ENCODE results near the gene IGFBP6.
"Not testable (repeated sequence)": the region's sequence is repeated elsewhere in the genome, so short reads cannot be mapped to it uniquely, and the experiment has no call there.

IGFBP6 gene

DNA sequence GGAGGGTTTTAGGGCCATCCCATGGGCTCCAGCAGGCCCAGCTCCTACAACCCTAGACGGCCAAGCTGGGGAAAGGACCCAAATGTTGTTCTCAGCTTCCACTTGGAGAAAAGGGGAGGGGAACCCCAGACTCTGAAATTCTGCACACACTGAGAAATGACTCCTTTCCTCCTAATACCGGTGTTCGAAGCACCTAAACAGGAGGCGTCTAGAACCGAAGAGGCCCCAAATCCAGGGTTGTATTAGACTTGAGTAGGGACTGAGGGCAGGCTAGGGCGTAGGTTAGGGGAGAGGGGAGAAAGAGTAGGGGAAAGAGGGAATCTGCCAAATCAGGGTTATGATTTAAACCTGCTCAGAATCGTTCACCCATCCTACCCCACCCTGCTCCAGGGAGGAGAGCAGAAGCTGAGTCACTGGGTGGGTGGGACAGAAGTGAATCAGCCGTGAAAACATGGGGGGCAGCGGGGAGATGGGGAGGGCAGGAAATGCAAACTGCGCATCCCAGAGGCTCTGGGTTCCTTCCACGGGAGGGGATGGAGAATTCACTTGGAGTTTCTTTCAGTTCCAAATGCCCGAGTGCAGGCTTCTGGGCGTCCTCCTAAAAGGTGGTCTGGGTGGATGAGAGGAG, 1.0 kb downstream of the IGFBP6 start:
- no peak for DNase-seq

DNA sequence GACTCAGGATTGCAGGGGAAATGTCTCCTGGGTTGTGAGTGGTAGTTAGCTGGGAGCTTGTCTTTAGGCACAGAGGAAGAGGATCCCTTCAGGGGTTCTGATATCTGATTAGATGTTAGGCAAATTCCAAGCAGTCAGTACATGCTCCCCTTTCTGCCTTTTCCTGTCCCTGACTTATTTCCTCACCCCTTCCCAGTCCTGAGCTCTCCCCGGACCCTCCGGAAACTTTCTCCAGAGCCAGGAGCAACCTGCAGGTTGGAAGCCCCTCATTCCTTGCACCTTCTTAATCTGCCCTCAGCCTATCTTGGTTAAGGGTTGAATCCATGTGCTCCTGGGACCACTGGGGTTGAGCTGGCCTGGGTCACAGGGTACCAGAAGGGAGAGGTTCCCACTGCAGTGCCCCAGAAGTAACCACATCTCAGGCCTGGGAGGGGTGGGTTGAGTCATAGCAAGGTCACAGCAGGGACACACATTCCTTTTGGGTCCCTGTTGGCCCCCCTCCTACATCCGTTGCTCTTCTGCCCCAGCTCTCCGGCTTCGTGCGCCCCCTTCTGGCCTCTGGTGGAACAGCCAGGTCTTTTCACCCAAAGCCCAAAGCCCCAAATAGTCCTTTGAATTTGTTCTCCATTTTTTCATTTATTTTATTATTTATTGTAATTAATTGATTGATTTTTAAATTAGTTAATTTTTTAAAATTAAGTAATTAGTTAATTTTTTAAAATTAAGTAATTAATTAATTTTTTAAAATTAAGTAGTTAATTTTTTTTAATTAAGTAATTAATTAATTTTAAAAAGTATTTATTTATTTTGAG, 1.8 kb downstream of the IGFBP6 start:
- DNase-seq, result peak; percentile 64

DNA sequence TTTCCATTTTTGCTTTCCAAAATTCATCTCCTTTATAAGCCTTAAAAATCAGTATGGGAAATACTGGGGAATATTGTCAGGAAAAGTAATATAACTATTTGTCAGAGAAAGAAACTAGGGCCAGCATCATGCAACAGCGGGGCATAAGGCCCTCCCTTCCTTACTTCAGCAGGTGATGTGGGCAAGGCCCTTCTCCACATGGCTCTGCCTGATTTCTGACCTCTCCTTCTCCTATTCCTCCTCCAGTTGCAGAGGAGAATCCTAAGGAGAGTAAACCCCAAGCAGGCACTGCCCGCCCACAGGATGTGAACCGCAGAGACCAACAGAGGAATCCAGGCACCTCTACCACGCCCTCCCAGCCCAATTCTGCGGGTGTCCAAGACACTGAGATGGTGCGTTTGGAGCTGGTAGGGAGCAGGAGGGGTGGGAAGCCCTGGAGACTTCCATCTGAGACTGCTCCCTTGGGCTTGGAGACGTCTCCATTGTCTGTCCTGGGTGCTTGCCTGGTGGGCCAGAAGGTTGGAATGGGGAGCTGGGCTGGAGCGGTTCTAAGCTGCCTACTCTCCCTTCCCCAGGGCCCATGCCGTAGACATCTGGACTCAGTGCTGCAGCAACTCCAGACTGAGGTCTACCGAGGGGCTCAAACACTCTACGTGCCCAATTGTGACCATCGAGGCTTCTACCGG, 3.1 kb downstream of the IGFBP6 start:
- no peak for DNase-seq

DNA sequence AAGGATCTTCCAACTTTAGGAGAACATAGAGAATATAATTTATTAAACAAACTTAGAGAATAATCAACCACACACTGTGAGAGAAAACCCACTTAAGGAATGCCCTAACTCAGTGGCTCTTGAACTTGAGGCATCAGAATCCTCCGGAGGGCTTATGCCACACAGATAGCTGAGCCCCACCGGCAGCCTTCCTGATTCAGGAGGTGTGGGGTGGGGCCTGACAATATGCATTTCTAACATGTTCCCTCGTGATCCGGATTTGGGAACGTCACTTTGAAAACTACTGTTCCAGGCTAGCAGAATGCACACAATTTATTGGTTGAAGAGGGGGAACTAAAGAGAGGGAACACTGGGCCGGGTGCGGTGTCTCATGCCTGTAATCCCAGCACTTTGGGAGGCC, 3.8 kb downstream of the IGFBP6 start:
- no peak for DNase-seq

DNA sequence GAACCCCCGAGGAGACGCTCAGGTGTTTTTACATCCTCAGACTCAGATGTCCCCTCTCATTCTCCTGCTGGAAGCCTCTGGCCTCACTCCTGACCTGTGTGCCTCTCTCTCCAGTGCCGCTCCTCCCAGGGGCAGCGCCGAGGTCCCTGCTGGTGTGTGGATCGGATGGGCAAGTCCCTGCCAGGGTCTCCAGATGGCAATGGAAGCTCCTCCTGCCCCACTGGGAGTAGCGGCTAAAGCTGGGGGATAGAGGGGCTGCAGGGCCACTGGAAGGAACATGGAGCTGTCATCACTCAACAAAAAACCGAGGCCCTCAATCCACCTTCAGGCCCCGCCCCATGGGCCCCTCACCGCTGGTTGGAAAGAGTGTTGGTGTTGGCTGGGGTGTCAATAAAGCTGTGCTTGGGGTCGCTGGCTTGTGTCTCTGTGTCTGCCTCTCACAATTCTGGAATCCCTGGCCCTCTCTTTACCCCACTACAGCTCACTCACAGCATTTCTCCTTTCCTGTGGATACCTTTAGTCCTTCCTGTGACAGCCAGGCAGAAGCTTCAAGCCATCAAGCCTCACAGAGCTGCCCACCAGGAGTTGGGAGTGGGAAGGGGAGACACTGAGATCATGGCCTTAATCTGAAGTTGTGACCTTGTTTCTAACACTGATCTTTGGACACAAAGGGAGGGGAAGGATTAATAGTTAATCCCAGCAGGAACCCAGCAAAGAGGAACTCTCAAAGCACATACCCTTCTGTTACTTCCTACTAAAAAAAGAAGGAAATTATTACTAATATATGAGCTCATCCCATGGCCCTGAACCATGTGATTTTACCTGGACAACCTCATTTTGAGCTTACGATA, 4.7 kb downstream of the IGFBP6 start:
- DNase-seq, result no peak

DNA sequence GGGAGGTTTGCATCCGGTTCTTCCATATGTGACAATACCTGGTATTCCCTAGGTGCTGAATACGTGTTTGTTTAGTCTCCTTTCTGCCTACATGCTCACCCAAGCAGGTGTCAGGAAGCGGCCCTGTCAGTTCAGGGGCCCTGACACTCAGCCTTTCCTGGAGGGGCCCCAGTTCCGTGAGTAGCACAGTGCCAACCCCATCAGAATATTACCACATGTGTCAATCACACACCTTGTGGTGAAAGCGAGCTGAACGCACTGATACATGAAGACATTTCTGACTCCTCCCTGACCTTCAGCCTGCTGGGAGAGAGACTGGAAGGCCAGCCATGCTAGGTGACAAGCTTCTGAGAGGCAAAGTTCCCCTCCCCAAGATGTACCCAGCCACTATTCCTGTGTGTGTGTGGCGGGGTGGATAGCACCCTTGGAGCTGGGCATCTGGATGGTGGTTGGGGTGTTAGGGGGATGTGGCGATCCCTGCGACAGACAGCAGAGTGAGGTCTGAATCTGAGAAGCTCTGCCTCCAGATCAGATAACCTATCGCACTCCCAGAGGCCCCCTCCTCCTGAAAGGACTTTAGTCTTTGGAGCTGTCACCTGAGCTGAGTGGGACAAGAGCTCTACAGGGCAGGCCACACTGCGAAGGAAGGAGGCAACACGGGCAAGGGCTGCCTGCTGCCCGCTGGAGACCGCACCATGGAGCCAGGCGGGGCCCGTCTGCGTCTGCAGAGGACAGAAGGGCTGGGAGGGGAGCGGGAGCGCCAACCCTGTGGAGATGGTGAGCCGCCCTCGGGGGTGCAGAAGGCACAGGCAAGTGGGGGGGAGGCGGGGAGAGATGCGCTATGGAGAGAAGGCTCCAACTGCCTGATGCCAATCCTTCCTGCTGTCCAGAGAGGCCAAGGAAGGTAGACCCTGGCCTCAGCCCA, 5.7 kb downstream of the IGFBP6 start, which contains the start of gene SOAT2:
TSS of gene SOAT2 (plus strand) at position 604 of the 925 bp plus-strand sequence. CDS start at position 696, 92 bp downstream.
- no peak for DNase-seq

DNA sequence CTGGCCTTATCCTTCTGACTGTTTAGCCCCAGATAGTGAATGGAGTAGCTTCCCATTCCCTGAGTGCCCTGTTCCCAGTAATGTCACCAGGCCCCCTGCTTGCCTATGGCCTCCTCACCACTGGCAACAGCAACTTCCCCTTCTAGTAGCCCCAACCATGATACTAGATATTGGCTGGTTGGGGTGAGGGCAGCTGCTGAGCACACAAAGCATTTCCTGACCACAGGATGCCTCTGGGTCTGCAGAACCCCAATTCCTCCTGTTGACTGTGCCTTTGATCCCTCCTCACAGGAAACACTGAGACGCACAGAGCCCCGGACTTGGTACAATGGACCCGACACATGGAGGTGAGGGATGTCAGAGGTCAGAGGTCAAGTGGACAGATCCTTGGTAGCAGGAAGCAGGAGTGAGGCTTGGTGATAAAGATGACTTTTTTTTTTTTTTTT, 6.4 kb downstream of the IGFBP6 start:
- DNase-seq, result no peak

DNA sequence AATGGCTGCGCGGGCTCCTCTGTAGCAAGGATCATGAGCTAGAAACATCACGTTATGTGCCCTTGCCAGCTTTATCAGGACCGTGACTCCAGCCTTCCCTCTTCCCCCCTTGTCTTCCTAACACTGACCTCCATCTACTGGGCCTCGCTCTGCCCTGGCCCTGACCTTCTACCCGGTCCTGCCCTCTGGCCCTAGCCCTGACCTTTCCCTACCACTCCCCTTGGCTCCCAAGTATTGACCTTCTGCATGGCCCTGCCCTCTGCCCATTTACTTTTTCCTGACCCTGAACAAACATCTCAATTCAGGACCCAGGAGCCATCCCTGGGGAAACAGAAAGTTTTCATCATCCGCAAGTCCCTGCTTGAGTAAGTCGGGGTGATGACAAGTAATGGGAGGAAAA, 7.8 kb downstream of the IGFBP6 start:
- DNase-seq, result no peak

DNA sequence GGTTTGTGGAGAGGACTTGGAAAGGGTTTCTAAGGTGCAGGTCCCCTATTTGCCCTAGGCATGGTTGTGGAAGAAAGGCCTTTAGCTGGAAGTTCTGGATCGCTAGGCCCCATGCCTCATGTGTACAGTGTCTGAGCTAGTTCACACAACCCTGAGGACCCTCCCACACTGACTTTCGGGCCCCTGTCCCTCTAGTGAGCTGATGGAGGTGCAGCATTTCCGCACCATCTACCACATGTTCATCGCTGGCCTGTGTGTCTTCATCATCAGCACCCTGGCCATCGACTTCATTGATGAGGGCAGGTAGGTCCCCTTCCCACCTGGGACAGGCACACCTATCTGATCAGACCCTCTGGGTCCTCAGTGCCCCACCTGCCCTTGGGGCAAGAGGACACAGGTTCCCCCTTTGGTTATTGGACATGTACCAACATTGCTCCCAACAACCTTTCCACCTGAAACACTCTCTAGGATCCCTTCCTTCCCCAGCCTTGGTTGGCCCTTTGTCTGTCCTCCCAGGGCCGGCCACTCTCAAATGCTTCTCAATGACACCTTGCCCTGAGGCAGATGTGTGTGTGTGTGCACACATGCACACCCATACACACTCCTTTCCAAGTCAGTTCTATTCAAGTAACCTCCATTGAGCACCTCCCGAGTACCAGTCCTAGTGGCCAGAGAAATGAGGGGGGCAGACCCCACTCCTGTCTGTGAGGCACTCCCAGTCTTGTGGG, 8.4 kb downstream of the IGFBP6 start:
- no peak for DNase-seq

DNA sequence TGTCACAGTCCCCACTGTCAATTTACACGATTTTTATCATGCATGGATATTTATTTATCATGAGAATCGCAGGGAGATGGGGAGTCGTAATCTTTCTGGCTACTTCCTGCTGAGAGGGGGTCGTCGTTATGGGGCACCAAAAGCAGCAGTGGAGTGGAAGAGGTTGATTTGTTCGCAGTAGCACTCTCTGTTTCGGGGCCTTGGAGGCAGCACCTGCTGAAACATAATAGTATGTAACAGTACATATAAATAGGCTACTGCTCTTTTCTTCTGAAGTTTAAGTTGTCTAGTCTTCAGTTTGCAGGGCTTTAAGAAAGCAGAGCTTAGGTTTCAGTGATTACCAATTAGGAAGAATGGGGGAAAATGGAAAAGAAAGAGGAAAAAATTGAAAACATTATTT, 9.7 kb downstream of the IGFBP6 start:
- no peak for DNase-seq

DNA sequence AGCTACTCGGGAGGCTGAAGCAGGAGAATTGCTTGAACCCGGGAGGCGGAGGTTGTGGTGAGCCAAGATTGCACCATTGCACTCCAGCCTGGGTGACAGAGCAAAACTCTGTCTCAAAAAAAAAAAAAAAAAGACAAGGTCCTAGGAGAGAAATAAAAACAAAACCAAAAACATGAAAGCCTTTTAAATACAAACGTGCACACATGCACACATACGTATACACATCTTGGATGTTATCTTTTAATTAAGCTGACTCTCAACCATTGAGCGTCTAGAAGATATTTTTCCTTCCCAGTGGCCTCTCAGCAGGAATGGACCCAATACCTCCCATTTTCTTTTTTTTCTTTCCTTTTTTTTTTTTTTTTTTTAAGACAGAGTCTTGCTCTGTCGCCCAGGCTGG, 15.0 kb downstream of the IGFBP6 start:
- DNase-seq, result not testable (repeated sequence)

DNA sequence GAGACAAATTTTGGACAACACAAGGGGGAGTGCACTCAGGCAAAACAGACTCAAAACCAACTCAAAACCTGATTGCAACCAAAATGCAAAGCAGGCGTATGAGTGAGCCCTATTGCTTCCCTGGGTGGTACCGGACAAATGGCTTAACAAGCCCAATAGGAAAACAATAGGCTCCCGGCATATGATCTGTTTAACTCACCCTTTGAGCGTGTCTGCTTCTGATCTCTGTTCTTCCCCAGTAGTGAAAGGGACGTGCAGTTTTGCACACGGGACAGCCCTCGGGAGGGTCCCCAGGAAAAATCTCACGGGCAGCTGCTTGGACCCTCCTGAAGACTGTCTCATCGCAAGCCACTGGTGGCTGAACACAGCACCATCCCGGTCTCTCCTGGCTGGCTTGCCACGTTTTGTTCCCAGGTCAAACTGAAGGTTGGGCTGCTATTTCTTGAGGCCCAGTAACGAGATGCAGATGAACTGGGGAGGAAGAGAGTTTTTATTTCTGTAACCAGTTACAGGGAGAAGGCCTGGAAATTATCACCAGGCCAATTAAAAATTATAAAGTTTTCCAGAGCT, 15.8 kb downstream of the IGFBP6 start:
- DNase-seq, result no peak

DNA sequence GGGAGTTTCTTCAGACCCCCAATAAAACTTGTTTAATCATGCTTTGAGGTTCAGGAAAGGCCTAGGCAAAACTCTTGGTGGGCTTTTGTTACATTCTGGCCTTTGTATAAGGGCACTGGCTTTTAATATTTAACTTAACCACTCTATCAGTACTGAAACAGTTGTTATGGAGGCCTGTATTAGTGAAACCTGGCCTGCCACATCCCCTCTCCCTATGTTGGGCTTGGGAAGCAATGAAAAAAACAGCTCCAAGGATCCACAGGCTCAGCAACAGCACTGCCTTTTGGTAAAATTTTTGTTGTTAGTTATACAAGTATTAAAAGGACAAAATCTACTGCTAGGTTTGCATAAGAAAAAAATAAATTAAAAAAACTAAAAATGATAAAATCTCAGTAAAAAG, 16.5 kb downstream of the IGFBP6 start:
- no peak for DNase-seq

DNA sequence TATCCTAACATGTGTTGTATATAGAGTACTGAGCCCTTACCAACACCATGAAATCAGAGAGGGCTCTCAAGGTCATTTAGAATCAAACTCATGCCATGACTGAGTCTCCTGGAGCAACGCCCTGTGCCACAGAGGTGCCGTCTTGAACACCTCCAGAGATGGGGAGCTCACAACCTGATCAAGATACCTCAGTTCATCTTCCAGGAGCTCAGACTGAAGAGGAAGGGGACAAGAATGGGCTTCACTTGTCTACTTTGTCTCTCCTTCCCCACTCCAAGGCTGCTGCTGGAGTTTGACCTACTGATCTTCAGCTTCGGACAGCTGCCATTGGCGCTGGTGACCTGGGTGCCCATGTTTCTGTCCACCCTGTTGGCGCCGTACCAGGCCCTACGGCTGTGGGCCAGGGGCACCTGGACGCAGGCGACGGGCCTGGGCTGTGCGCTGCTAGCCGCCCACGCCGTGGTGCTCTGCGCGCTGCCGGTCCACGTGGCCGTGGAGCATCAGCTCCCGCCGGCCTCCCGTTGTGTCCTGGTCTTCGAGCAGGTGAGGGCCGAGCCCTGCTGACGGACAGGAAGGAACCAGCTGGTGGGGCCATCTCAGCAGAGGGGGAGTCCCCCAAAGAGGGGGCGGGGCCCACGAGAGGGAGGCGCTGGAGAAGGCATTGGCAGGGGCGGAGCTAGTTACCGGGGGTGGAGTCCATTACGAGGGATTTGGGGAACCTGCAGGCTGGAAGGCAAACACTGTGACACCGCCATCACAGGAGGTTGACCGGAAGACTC, 17.8 kb downstream of the IGFBP6 start:
- no peak for DNase-seq

DNA sequence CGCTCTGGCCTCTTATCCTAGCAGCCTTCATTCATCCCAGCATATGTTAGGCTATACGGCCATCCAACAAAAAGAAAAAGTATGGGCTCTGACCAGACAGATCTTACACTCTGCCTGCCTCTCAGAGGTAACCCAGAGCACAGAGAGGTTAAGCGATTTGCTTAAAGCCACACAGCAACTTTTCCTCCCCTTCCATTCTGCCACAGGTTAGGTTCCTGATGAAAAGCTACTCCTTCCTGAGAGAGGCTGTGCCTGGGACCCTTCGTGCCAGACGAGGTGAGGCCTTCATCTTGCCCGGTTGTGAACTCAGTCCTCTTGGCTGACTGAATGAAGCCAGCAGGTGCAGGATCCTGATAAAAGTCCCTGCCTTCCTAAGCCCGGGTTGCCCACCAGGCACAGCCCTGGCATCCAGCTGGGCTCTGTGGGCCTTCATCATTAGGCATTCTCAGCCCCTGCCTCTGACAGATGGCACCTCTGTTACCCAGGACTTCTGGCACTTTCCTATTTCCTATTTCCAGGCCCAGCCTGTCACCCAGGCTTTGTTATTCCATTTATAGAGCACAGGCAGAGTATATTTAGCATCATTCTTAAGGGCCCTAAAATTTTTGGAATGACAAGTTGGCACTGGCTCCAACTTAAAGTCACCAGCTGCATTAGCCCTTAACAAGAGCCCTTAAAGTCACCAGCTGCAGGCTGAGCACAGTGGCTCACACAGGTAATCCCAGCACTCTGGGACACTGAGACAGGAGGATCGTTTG, 18.6 kb downstream of the IGFBP6 start:
- DNase-seq, result no peak

DNA sequence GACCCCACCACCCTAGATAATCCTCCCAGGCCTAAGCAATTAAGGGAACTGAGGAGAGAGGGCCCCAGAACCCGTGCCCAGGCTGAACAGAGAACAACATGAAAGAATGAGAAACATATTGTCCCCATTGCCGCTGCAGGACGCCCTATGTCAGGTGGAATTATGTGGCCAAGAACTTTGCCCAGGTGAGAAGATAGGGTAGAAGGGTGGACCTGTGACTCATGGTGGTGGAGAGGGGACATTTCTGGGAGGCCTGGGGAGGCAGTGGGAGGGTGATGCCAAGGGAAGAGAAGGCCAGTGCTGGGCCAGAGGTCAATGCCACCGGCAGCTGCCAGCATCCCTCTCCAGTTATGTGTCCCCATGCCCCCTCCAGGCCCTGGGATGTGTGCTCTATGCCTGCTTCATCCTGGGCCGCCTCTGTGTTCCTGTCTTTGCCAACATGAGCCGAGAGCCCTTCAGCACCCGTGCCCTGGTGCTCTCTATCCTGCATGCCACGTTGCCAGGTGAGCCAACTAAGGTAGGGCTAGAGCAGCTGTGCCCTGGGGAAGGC, 21.4 kb downstream of the IGFBP6 start:
- no peak for DNase-seq

DNA sequence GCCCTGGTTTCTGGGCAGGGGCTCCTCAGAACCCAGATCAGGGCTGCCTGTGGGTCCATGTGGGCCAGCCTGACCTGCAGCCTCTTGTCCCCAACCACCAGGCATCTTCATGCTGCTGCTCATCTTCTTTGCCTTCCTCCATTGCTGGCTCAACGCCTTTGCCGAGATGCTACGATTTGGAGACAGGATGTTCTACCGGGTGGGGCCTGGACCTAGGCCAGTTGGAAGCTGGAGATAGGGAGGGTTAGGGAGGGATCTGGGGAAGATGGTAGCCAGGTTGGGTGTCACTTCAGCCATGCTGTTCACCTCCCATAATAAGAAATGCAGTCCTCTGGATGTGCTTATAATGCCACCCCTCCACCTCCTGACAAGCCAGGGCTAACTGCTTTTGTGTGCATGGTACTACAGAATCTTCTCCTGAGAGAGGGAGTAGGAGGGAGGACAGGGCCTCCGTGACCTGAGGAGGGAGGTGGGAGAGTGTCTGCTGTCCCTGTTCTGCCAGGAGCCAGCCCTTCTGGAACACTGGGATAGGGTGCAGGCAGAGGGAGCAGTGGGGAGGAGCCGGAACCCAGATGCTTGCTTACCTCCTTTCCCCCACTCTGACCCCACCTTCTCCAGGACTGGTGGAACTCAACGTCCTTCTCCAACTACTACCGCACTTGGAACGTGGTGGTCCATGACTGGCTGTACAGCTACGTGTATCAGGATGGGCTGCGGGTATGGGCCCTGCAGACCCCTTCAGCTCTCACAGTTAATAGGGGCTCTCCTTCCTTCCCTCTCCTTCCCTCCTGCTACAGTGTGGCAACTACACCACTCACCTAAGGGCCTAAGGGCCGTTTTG, 23.4 kb downstream of the IGFBP6 start:
- no peak for DNase-seq

DNA sequence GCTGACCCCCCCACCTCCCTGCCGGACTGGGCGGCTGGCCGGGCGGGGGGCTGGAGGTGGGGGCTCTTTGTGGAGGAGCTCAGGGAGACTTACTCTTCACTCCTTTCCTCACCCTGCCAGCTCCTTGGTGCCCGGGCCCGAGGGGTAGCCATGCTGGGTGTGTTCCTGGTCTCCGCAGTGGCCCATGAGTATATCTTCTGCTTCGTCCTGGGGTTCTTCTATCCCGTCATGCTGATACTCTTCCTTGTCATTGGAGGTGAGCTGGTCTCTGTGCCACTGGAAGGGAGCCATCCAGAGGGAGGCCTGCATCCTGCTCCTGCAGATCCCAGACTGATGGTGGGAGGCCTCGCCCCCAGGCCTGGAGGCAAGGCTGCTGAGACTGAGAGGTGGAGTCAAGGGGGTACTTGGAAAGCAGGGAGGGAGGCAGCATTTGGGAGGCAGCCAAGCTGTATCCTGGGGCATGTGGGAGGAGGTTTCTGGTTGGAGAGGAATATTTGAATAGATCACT, 25.5 kb downstream of the IGFBP6 start:
- no peak for DNase-seq

All from NCI-H748 treated with DMSO at 0.1 percent for 48 hours (cell line).